ACC112 (cell line): ENCODE results near the gene PLCD3.
A peak's percentile ranks its signal among the peaks of the same experiment; 100 is the strongest.

Experiments
- H2AFZ ChIP-seq: fragments of 200-600 bp; sonication (generic); one replicate; pipeline ENCODE4 v1.6.0; 2017; ENCODE audit warnings: antibody characterized with exemption, low read length; ENCODE audit not compliant: unreplicated experiment
- H3K27ac ChIP-seq: fragments of 200-600 bp; sonication (generic); 2 replicates; pipeline ENCODE4 v1.5.1; 2014; ENCODE audit warnings: low read depth, mild to moderate bottlenecking, antibody characterized with exemption, low read length, moderate library complexity
- H3K27me3 ChIP-seq: fragments of 200-600 bp; sonication (generic); 2 replicates; pipeline ENCODE4 v1.6.1; 2014; ENCODE audit warnings: mild to moderate bottlenecking, antibody characterized with exemption, low read length, moderate library complexity, mixed read lengths; ENCODE audit not compliant: insufficient read depth
- H3K36me3 ChIP-seq: fragments of 200-600 bp; sonication (generic); 2 replicates; pipeline ENCODE4 v1.6.1; 2016; ENCODE audit warnings: mild to moderate bottlenecking, antibody characterized with exemption, low read length, moderate library complexity, mixed read lengths; ENCODE audit not compliant: insufficient read depth
- H3K4me1 ChIP-seq: fragments of 200-600 bp; sonication (generic); one replicate; pipeline ENCODE4 v1.6.1; 2016; ENCODE audit warnings: low read length, mixed read lengths; ENCODE audit not compliant: insufficient read depth, unreplicated experiment, control insufficient read depth
- H3K4me3 ChIP-seq: fragments of 200-600 bp; sonication (generic); 2 replicates; pipeline ENCODE4 v1.5.1; 2014; ENCODE audit warnings: mild to moderate bottlenecking, low read depth, low read length
- H3K79me2 ChIP-seq: fragments of 200-600 bp; sonication (generic); one replicate; pipeline ENCODE4 v1.6.0; 2016; ENCODE audit warnings: low read length; ENCODE audit not compliant: control insufficient read depth, unreplicated experiment, insufficient read depth

Gene PLCD3

DNA sequence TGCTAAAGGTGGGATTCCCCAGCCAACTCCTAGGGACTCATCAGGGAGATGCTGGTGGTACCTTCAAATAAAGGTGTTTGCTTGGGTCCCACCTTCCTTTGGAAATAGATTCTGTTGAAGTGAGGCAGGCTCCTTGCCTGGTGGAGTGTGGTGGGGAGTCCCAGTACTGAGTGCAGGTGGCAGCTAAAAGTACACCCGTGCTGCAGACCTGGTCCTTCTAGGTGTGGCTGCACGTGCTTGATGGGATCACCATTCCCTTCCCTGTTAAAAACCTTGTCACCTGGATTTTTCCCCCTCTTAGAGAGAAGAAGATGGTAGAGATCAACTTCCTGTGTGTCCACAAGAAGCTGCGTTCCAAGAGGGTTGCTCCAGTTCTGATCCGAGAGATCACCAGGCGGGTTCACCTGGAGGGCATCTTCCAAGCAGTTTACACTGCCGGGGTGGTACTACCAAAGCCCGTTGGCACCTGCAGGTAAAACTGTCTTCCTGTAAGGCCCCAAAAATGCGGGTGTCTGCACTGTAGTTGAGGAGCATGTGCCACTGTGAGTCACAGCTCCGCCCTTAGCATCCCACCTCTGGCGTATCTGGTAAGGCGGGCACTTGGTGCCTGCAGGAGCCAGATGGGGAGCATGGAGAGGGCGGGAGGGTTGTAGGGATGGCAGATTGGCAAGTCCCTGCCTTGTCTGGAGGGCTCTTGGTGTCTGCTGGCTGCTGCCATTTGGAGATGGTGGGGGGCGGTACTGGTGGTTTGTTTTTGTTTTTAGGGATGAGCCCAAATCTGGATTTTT is 34.0 kb downstream of the PLCD3 start:
- H3K79me2 ChIP-seq = no peaks in the 10 kb centered on the region
- no peak overlapping the region for H3K27ac ChIP-seq
- peaks cover 10% of the 10 kb centered on the region for H3K4me1 ChIP-seq
- H3K4me3 ChIP-seq = no peak overlapping the region
- no peak overlapping the region for H2AFZ ChIP-seq
- peaks cover 33% of the 10 kb centered on the region for H3K36me3 ChIP-seq
- no peaks in the 10 kb centered on the region for H3K27me3 ChIP-seq

DNA sequence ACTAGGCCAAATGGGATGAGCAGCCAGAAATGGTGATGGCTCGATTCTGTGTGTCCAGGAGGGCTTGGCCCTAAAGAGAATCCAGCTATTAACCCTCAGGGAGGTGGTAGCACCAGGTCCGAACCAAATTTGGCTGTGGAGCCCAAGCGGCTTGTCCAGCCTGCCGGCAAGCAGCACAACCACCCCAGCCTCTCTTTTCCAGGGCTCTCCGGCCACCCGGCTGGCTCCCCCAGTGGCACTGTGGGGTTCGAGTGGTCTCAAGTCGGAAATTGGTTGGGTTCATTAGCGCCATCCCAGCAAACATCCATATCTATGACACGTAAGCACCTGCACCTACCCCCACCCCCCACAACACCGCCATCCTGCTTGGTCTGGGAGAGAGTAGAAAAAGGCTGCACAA is 35.4 kb downstream of the PLCD3 start:
- H3K27me3 ChIP-seq = no peaks in the 10 kb centered on the region
- H2AFZ ChIP-seq = no peak overlapping the region
- H3K4me1 ChIP-seq = peaks cover 22% of the 10 kb centered on the region
- H3K36me3 ChIP-seq = peaks cover 33% of the 10 kb centered on the region
- no peak overlapping the region for H3K27ac ChIP-seq
- H3K4me3 ChIP-seq = no peak overlapping the region
- no peaks in the 10 kb centered on the region for H3K79me2 ChIP-seq

DNA sequence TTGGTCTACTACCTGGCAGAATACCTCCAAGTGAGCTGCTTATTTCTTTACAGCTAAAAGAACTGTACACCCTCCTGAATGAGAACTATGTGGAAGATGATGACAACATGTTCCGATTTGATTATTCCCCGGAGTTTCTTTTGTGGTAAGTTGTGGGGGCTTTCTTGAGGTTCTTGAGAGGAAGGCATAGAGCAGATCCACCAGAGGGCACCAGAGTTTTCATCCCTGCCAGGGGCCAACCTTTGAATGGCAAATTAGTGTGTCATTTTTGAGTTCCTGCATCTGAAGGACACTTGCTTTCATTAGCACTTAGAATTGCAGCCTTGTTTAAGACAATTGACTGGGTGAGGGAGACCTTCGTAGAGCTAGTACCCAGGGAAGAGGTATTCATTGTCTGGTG is 36.2 kb downstream of the PLCD3 start:
- no peaks in the 10 kb centered on the region for H3K27me3 ChIP-seq
- no peak overlapping the region for H3K4me3 ChIP-seq
- peaks cover 37% of the 10 kb centered on the region for H3K36me3 ChIP-seq
- H3K4me1 ChIP-seq = peaks cover 26% of the 10 kb centered on the region
- no peak overlapping the region for H3K27ac ChIP-seq
- H3K79me2 ChIP-seq = no peaks in the 10 kb centered on the region
- no peak overlapping the region for H2AFZ ChIP-seq

DNA sequence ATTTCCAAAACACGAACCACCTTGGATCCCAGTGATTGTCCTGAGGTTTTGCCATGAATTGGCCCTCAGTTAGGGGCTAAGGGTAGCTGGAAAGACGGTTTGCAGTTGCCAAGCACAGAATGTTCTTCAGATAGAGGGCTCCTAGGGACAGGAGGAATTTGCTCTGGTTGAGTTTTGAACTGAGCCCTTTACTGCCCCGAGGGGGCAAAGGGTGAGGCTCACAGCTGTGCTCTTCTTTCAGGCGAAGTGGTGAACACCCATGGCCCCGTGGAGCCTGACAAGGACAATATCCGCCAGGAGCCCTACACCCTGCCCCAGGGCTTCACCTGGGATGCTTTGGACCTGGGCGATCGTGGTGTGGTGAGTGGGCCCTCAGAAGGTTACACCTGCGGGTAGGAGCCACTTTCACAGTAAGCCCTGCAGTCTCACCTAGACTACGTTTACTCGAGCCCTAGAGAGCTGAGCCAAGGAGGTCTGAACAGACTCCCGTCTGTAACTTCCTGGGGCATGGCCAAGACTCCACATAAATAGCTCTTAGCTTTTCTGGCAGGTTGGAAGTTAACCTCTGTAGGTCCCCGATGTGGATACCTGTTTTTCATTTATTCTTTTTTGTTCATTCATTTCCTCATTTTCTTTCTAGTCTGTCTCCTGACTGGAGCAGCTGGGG is 38.7 kb downstream of the PLCD3 start:
- Histone ChIP-seq H2AFZ (no peak overlapping the region), H3K4me3 (no peak overlapping the region), H3K36me3 (peaks cover 43% of the 10 kb centered on the region), H3K27ac (peak overlapping the region; percentile 91), H3K79me2 (no peaks in the 10 kb centered on the region), H3K27me3 (no peaks in the 10 kb centered on the region), H3K4me1 (peaks cover 28% of the 10 kb centered on the region)

DNA sequence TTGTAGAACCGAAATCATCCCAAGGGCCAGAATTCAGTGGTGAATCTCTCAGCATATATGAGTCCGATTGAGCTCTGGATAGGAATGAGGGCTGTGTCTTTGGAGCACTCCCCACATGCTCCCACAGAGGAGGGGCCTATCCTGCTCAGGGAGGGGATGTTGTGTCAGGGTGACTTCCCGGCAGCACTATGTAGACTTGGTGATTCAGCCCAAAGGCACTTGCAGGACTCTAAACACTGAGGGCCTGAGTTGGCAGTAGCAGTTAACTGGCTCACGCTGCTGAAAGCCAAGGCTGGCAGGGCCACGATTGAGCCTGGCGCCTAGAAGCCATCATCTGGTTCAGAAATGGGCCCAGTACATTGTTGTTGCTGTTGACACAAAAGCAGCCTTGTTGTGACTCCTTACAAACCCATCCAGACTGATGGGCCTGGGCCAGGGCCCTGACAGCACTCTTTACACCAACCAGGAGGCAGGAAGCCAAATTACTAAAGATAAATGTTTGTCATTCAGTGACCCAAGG is 39.3 kb downstream of the PLCD3 start:
- H3K79me2 ChIP-seq = no peaks in the 10 kb centered on the region
- H3K36me3 ChIP-seq = peaks cover 41% of the 10 kb centered on the region
- peak overlapping the region; percentile 91 for H3K27ac ChIP-seq
- no peak overlapping the region for H2AFZ ChIP-seq
- H3K4me3 ChIP-seq = no peak overlapping the region
- H3K27me3 ChIP-seq = no peaks in the 10 kb centered on the region
- H3K4me1 ChIP-seq = peaks cover 35% of the 10 kb centered on the region

DNA sequence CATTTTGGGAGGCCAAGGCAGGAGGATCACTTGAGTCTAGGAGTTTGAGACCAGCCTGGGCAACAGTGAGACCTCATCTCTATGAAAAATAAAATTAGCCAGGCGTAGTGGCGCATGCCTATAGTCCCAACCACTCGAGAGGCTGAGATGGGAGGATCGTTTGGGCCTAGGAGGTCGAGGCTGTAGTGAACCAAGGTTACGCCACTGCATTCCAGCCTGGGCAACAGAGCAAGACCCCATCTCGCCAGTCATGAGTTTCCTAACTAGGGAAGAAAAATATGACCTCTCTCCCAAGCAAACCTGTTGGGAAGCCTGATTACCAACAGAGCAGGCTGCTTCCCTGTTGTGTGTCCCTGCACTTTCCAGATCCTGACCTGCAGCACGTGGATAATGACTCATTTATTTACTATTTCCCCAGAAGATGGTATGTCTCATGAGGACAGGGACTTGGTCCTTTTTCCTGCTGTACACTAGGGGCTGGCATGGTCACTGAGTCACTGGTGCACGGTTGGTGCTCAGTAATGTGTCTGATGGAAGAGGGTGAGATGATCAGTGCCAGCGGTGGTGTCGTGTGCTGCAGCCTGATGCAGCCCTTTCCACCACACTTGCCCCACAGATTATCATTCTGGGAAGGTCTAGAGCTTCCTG is 40.4 kb downstream of the PLCD3 start:
- H3K79me2 ChIP-seq = no peaks in the 10 kb centered on the region
- H2AFZ ChIP-seq = no peak overlapping the region
- no peaks in the 10 kb centered on the region for H3K27me3 ChIP-seq
- peaks cover 45% of the 10 kb centered on the region for H3K4me1 ChIP-seq
- no peak overlapping the region for H3K4me3 ChIP-seq
- H3K36me3 ChIP-seq = peaks cover 32% of the 10 kb centered on the region
- H3K27ac ChIP-seq = peak overlapping the region; percentile 91

DNA sequence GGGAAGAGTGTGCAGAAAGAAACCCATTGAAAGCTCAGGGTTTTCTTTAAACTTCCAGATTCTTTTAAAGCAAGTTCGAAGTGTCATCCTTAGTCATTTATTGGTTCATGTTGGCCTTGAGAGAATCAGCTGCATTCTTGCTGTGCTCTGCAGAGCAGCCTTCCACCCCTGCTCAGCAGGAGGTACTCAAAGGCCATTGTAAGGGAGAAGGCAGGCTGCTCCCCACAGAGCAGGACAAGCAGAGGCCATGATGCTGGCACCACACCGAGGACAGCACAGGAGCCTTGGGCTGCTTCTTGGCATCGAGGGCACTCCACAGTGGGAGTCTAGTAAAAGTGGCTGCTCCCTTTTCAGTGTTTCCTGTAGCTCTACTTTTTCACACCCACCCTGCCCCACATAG is 41.6 kb downstream of the PLCD3 start:
- Histone ChIP-seq H3K4me3 (no peak overlapping the region), H3K27me3 (no peaks in the 10 kb centered on the region), H3K36me3 (peaks cover 26% of the 10 kb centered on the region), H2AFZ (no peak overlapping the region), H3K4me1 (peaks cover 46% of the 10 kb centered on the region), H3K27ac (no peak overlapping the region; the same call in 1 of the 2 replicates), H3K79me2 (no peaks in the 10 kb centered on the region)

DNA sequence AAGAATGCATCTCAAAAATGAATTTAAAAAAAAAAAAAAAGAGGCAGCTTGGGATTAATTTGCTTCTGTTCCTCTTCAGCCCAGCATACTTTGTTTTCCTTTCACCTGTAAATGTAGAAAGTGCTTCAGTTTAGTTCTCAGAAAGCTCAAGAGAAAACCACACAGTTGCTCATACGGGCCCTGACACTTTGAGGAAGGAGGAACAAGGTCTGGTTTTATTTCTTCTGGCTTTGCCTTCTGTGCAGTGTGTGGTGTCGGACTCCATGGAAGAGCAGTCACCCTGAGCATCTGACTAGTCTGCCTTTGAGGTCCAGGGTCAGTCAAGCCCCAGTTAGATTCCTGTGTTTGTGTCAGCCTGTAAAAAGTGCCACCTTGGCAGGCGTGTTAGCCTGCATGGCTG is 43.6 kb downstream of the PLCD3 start:
- no peak overlapping the region for H2AFZ ChIP-seq
- no peaks in the 10 kb centered on the region for H3K79me2 ChIP-seq
- H3K27me3 ChIP-seq = no peaks in the 10 kb centered on the region
- peaks cover 32% of the 10 kb centered on the region for H3K36me3 ChIP-seq
- peaks cover 41% of the 10 kb centered on the region for H3K4me1 ChIP-seq
- no peak overlapping the region for H3K4me3 ChIP-seq
- H3K27ac ChIP-seq = no peak overlapping the region

DNA sequence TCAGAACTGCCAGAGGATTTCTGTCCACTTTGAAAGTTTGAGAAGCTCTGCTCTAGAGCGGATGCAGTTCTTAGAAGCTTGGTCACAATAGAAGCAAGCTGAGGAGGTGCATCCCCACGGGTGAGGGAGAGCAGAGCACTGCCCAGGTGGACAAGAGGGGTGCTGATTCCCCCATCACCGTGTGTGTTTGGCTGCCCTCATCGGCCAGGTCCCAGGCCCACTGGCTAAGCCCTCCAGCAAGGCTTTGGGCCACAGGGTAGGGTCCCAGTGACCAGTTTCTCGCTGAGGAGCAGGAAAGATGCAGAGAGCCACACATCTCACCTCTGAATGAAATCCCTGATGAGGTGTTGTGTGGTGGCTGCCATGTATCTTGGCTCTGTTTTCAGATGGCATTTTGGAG is 44.3 kb downstream of the PLCD3 start:
- no peak overlapping the region for H3K4me3 ChIP-seq
- peak overlapping the region; percentile 13; the same call in 1 of the 2 replicates for H3K27ac ChIP-seq
- peaks cover 33% of the 10 kb centered on the region for H3K4me1 ChIP-seq
- H3K36me3 ChIP-seq = peaks cover 38% of the 10 kb centered on the region
- no peak overlapping the region for H2AFZ ChIP-seq
- H3K27me3 ChIP-seq = no peaks in the 10 kb centered on the region
- no peaks in the 10 kb centered on the region for H3K79me2 ChIP-seq

DNA sequence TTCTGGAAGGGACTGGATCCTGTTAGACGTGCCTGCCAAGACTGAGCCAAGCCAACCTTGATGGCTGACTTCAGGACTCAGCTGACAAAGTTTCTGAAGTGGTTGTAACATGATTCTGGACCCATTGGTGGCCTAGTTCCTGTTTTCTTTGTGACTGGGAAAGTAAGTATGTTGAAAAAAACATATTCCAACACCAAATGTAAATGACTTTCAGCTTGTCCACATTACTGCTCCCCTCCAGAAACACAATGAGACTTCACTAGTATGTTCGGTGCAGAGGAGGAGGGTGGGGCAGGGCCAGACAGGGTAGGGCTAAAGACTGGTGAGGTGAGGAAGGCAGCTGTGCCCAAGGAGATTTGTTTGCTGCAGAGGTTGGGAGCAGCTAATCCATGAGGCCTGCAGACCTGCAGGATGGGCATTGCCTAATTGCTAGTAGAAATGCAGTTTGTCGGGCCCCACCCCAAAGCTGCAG is 44.8 kb downstream of the PLCD3 start:
- Histone ChIP-seq H3K27ac (peak overlapping the region; percentile 59), H3K36me3 (peaks cover 38% of the 10 kb centered on the region)

More for the DNA sequence above, 44.8 kb downstream of the PLCD3 start:
- Histone ChIP-seq H3K4me3 (no peak overlapping the region), H3K27me3 (no peaks in the 10 kb centered on the region), H3K4me1 (peaks cover 30% of the 10 kb centered on the region), H2AFZ (no peak overlapping the region), H3K79me2 (no peaks in the 10 kb centered on the region)
